ENCODE results near the gene FBXL7. TPM values are rescaled to one million over a fixed set of nuclear protein-coding genes. Genes with fewer than 3 reads are reported as not detected.

FBXL7 gene
- total and polyA plus RNA-seq, 12 donors: 8.7 to 33.4 (median 23.5) TPM

- Histone ChIP-seq H3K36me3 (peaks cover 0 to 6% (median 0%) of the 10 kb centered on the region in 9 donors), H3K27me3 (no peaks in the 10 kb centered on the region), H3K4me1 (peaks cover 0 to 21% (median 15%) of the 10 kb centered on the region in 9 donors), H3K9me3 (peaks cover 0 to 54% (median 40%) of the 10 kb centered on the region in 11 donors), H3K27ac (no peak overlapping the region), H3K4me3 (no peak overlapping the region)
- no peak for ATAC-seq
- TF ChIP-seq, protein P1, sequence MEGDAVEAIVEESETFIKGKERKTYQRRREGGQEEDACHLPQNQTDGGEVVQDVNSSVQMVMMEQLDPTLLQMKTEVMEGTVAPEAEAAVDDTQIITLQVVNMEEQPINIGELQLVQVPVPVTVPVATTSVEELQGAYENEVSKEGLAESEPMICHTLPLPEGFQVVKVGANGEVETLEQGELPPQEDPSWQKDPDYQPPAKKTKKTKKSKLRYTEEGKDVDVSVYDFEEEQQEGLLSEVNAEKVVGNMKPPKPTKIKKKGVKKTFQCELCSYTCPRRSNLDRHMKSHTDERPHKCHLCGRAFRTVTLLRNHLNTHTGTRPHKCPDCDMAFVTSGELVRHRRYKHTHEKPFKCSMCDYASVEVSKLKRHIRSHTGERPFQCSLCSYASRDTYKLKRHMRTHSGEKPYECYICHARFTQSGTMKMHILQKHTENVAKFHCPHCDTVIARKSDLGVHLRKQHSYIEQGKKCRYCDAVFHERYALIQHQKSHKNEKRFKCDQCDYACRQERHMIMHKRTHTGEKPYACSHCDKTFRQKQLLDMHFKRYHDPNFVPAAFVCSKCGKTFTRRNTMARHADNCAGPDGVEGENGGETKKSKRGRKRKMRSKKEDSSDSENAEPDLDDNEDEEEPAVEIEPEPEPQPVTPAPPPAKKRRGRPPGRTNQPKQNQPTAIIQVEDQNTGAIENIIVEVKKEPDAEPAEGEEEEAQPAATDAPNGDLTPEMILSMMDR (IDR thresholded peaks at IDR 0.05): no peak
- DNase-seq: no peak
- intact Hi-C loops (cut with DNase I): no loop called here
These were observed 227.4 kb downstream of the FBXL7 start for GRCh38 chr5:15727375-15727774.

GRCh38 chr5:15728811-15729210, 228.8 kb downstream of the FBXL7 start:
- Histone ChIP-seq H3K36me3 (peaks cover 0 to 6% (median 0%) of the 10 kb centered on the region in 9 donors), H3K27me3 (no peaks in the 10 kb centered on the region), H3K4me3 (no peak overlapping the region), H3K27ac (no peak overlapping the region), H3K9me3 (peaks cover 0 to 53% (median 40%) of the 10 kb centered on the region in 11 donors), H3K4me1 (peaks cover 0 to 27% (median 18%) of the 10 kb centered on the region in 9 donors)
- WGBS, 2 donors: 93 to 94% methylated on average over 4 of the region's 4 CpGs
- intact Hi-C loops (cut with DNase I): no loop called here
- ATAC-seq: no peak
- TF ChIP-seq, protein P1 (IDR thresholded peaks at IDR 0.05): no peak
- DNase-seq: no peak

GRCh38 chr5:15731699-15732098, 231.7 kb downstream of the FBXL7 start:
- WGBS, 2 donors: 34 to 43% methylated on average over 4 of the region's 4 CpGs
- H3K9me3 ChIP-seq: peaks cover 0 to 25% (median 19%) of the 10 kb centered on the region in 11 donors
- DNase-seq (peak in 1 of 2 donors; percentile 63), ATAC-seq (peak; percentile 88 to 99 (median 96))
- H3K36me3 ChIP-seq: peaks cover 0 to 6% (median 0%) of the 10 kb centered on the region in 9 donors
- intact Hi-C loops (cut with DNase I): no loop called here
- peaks cover 0 to 34% (median 21%) of the 10 kb centered on the region in 9 donors for H3K4me1 ChIP-seq
- no peaks in the 10 kb centered on the region for H3K27me3 ChIP-seq
- H3K27ac ChIP-seq: peak overlapping the region in 6 of 10 donors; percentile 34 to 58 (median 51)
- TF ChIP-seq, protein P1 (IDR thresholded peaks at IDR 0.05): no peak
- H3K4me3 ChIP-seq: peak overlapping the region in 1 of 10 donors; percentile 4

DNA sequence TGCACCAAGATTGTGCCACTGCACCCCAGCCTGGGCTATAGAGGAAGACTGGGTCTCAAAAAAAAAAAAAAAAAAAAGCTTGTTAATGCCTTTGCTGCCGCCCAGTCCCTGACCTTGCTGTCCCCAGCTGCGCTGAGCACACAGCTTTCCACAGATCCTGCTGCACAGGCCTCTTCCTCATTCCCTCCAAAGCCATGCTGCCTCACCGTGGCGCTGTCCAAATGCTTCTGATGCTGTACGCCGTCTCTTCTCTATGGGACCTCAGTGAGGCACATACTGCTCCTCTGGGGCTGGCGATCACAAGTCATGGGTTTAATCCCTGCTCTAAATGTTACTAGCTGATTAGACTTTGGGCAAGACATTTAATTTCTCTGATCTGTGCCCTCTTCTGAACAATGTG, 234.1 kb downstream of the FBXL7 start:
- peak in 4 of 8 donors; percentile 28 to 46 (median 38) for ATAC-seq
- no peak overlapping the region for H3K27ac ChIP-seq
- intact Hi-C loops (cut with DNase I): no loop called here
- WGBS, 2 donors: 76 to 89% methylated on average over 7 of the region's 7 CpGs
- H3K27me3 ChIP-seq: no peaks in the 10 kb centered on the region
- H3K4me1 ChIP-seq: peaks cover 0 to 58% (median 42%) of the 10 kb centered on the region in 9 donors
- H3K4me3 ChIP-seq: no peak overlapping the region
- DNase-seq: no peak
- H3K36me3 ChIP-seq: no peaks in the 10 kb centered on the region
- H3K9me3 ChIP-seq: peaks cover 0 to 1% (median 0%) of the 10 kb centered on the region in 11 donors
- TF ChIP-seq, protein P1 (IDR thresholded peaks at IDR 0.05): no peak

All from heart right ventricle (tissue), 16 donors.